GM21381 (cell line): Measurements from ENCODE around the gene HSPA12B.

Source experiments
- ATAC-seq: cut with Tn5 transposase; IDR thresholded peaks from one replicate; pipeline ENCODE4 v1.9.1; 2021; ENCODE audit warnings: mild to moderate bottlenecking, moderate library complexity; ENCODE audit not compliant: unreplicated experiment

The HSPA12B gene

GRCh38 chr20:3729378-3729777 lies 3.1 kb upstream of the HSPA12B start:
- ATAC-seq = no peak

DNA sequence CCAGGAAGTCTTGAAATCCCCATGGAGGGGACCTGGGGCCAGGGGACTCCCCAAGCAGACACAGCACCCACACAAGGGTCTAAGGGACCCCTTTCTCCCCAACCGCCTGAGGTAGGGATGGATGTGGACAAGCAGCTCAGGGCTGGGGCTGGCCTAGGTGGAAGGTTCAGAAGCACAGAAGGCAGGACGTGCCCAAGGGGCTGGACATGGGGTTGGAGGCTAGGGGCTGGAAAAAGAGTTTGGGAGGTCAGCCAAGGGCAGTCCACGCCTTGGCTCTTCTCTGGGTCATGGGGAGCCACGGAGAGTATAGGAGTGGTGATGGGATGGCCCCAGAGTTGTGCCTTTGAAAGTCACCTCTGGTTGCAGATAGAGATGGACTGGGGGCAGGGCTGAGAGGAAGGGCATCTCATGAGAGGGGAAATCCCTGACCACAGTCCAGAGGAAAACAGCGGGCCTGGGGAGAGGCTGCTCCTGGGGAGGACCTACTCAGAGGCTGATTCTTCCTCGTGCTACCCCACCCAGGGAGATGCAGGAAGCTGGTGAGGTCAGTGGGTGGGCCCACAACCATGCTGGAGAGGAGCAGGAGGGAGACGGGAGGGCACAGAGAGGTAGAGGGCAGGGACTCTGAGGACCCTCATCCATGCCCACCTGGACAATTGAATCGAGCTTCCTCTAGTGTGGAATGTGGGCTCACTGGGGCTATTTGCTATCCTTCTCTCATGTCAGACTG lies 2.5 kb upstream of the HSPA12B start:
- no peak for ATAC-seq

DNA sequence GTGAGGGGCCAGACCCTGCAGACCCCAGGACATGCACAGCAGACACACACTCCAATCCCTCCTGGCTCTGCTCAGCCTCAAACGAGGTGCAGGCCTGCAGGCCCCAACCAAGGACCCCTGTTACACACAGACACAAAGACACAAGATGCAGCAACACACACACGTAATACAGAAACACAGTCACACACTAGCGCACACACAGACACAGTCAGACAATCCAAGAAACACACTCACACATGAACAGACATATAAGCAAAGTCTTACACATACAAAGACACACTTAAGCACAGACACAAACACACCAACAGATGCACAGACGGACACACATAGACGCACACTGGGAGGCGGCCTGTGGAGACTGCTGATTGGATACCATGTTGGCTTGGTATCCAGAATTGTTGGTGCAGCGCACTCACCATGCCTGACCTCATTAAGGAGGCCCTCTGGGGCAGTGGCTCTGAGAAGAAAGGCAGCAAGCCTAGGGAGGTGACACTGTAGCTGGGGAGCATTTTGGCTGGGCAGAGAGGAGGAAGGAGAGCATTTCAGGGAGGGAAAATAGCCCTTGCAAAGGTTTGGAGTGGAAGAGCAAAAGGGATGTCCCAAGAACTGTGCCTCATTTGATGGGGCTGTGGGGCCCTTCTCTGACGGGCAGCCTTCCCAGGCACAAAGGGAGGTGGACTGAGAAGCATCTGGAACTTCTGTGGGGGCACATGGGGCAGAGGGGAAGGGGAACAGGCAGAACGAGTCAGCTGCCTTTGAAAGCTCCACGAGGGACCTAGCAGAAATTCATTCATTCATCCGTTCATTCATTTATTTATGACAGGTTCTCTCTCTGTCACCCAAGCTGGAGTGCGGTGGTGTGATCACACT lies 1.4 kb upstream of the HSPA12B start:
- ATAC-seq = no peak

DNA sequence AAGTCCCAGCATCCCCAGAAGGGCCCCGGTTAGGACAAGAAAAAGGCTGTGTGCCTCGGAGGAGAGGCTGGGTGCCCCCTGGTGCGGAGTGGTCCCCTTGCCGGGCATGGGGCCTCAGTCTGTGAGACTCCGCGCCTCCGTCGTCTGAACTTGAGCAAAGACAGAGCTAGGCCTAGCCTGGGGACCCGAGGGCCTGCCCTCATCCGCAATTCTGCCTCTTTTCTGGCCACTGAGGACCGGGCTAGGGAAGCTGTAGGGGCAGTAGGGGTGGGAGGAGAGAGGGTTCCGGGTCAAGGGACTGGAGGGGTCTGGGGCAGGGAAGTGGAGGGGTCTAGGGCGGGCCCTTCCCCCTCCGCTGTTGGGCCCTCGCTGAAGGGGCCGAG lies 550 bp upstream of the HSPA12B start:
- ATAC-seq = no peak

DNA sequence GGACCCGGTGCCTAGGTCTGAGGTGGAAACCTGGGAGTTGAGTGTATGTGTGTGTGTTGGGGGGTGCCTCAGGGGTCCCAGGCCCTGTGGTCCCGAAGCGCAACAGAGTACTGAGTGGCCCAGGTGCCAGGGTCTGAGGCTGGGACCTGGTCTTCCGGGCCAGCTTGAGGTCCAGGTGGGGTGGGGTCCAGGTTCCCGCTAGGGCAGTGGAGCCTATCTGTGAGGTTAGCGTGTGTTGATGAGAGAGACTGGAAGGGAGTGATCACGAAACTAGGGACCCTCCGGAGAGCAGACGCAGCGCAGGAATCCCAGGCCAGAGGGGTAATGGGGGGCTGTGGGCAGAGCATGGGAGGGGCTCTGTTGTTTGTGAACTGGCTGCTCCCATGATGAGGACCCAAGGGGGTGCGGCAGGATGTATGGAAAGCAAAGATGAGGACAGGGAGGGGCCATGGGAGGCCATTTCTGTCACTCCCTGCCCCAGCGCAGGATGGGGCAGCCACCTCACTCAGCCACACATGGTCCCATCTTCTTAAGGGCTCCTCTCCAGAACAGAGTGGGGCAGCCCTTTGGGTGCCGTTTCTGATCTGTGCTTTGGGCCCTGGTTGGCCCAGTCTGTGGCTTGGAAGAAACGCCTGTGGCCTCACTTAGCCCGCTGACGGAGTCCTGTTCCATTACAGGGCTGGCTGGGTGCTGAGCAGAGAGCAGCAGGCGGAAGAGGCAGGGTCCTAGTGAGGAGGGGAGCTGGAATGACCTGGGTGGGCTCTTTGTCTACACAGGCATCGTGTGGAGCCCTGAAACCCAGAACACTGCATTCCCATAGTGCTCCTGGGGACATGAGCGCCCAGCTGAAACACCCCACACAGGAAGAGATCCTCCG lies 872 bp downstream of the HSPA12B start:
- no peak for ATAC-seq

DNA sequence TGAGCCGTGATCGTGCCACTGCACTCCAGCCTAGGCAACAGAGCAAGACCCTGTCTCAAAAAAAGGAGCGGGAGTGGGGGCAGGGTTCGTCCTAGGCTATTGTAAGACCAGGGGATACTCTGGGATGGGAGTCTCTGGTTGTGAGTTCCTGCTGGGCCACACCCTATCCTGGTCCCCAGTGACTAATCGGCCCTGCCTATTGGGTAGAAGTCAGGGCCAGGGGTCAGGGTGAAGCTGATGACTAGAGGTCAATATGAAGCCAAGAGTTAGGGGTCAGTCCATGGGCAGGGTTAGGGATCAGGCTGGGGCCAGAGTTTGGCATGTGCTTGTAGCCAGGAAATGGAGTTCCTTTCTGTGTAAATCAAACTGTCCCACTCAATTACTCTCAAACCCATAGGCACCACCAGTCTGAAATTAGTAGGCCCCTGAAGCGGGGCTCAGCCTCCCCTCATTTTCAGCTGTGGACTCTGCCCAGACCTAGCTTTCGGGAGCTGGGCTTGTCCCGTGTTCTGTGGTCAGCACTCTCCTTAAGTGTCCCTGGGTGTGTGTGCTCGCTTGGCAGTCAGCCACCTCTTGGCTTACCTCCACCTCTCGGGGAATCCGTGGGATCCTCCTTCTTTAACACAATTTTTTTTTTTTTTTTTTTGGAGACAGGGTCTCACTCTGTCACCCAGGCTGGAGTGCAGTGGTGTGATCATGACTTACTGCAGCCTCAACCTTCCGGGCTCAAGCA lies 1.8 kb downstream of the HSPA12B start:
- no peak for ATAC-seq

- no peak for ATAC-seq
These were observed 3.3 kb downstream of the HSPA12B start for GRCh38 chr20:3735768-3736167.

DNA sequence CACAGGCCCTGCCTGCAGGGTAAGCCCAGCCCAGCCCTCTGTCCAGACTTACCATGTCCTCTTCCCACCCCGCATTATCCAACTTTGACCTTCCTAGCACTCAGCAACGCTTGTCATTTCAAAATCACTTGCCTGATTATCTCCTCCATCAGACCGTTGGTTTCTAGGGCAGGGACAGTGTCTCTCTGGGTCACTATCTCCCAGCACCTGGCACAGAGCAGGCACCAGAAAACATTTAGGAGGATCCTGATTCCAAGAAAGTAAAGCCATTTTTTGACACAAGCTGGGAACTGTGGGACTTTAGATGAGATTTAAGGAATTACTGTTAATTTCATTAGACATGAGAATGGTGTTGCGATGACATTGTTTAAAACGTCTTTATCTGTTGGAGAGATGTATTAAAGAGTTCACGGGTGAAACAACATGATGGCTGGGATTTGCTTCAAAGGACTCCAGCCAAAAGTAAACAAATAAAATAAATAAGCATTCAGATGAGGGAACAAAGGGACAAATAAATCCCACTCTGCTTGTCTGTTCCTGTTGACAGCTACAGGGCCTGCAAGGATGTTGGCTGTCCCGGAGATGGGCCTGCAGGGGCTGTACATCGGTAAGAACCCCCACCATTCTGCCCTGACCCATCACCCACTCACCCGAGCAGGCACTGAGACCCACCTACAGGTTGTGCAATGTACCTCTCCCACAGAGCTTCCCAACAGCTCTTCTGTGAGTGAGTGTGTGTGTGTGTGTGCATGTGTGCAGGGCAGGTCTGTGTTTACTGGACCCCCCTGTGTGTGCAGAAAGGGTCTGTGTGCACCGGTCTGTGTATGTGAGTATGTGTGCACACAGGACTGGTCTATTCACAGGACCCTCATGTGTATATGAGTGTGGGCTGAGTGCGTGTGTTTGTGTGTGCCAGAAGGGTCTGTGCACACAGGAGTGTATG lies 5.9 kb downstream of the HSPA12B start:
- ATAC-seq = no peak

DNA sequence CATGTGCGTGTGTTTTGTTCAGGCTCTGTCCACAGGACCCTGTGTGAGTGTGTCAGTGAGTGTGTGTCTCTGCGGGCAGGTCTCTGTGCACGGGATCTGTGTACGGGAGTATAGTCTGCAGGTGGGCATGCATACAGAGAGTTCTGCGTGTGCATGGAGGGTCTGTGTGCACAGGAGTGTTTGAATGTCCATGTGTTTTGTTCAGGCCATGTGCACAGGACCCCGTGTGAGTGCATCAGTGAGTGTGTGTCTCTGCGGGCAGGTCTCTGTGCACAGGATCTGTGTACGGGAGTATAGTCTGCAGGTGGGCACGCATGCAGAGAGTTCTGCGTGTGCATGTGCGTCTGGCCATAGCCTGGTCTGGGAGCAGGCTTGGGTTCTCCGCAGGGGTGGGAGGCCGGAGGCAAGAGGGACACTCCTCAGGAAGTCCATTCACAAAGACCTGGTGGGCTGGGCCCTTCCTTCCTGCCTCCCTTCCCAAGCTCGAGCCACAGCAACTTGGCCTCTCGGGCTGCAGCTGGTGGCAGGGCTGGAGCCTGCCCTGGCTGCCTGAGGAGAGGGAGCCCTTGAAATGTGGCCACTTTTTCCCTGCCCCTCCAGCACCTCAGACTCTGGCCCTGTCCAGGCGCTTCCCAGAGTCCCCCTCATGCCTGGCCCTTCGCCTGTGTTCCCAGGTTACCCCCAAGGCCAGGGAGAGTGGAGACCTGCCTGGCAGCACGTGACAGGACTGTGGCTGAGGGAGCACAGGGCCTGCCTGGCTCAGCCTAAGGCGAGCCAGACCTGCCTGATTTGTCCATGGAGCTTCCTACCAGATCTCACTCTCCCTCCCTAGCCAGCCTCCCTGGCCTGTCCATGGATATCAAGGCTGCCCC lies 6.8 kb downstream of the HSPA12B start:
- ATAC-seq = no peak

DNA sequence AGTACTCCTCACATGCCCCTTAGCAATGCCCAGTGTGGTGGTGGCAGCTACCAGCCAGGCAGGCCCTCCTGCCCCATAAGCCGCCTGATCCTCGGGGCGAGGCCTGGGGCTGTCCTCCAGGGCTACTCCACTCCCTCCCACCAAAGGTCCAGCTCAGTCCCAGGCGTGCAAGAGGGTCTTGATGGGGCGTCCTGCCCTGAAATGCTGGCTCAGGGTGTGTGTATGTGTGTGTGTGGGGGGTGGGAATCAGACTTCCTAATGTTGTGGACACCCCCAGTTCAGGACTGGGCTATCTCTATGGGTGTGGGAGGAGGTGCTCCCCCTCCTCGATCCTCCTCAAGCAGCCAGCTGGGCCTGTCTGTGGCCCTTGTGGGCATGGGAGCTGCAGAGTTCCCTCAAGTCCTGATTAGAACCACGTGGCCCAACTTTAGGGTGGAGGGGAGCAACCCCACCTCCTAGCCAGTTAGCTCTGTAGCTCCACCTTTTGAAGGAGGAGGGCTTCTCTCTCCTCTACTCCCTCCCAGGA lies 7.5 kb downstream of the HSPA12B start:
- ATAC-seq = no peak

DNA sequence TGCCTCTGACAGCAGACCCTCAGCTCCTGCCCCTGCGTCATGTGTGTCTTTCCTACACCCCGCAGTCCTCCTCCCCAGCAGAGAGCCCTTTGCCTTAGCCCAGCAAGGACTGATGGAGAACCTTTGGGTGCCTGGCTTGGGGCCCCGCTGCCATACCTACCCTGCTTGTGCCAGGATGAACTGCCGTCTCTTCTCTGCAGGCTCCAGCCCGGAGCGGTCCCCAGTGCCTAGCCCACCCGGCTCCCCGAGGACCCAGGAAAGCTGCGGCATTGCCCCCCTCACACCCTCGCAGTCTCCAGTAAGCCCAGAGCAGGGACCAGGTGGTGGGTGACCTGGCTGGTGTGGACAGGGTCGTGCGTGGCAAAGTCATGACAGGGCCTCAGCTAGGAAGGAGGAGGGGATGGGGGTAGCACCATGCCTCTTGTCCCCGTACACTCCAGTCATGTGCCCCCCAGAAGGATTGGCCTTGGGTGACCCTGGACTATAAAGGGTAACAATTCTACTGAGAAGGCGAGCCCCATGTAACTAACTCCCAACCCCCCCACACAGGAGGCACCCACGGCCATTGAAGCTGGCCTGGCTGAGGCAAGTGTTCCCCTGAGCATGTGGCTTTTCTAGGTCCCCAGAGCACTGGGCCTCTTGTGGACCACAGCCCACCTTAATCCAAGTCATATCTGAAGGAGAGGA lies 8.3 kb downstream of the HSPA12B start:
- ATAC-seq = no peak

DNA sequence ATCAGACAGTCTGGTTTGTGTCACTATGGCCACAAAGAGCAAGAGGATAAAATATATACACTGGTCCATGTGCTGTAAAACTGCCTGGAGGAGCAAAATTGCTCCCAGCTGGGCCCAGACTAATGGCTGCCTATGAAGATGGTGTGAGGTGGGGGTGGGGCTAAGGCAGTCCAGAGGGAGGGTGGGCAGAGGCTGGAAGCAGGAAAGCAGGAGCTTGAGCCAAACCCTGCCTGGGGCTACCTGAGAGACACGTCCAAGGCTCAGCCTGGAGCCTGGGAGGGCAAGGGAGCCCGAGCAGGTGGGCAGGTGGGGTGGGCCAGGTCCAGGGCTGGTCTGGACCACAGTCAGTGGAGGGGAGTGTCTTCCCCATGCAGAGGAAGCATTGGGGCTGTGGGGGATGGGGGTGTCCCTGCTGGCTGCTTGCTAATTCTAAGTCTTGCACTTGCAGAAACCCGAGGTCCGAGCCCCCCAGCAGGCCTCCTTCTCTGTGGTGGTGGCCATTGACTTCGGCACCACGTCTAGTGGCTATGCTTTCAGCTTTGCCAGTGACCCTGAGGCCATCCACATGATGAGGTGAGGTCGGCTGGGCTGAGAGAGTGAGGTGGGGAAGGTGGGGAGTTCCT lies 9.5 kb downstream of the HSPA12B start:
- ATAC-seq = no peak

- no peak for ATAC-seq
These were observed 10.8 kb downstream of the HSPA12B start for GRCh38 chr20:3743251-3743650.

- ATAC-seq = no peak
These were observed 11.6 kb downstream of the HSPA12B start for GRCh38 chr20:3744037-3744436.

DNA sequence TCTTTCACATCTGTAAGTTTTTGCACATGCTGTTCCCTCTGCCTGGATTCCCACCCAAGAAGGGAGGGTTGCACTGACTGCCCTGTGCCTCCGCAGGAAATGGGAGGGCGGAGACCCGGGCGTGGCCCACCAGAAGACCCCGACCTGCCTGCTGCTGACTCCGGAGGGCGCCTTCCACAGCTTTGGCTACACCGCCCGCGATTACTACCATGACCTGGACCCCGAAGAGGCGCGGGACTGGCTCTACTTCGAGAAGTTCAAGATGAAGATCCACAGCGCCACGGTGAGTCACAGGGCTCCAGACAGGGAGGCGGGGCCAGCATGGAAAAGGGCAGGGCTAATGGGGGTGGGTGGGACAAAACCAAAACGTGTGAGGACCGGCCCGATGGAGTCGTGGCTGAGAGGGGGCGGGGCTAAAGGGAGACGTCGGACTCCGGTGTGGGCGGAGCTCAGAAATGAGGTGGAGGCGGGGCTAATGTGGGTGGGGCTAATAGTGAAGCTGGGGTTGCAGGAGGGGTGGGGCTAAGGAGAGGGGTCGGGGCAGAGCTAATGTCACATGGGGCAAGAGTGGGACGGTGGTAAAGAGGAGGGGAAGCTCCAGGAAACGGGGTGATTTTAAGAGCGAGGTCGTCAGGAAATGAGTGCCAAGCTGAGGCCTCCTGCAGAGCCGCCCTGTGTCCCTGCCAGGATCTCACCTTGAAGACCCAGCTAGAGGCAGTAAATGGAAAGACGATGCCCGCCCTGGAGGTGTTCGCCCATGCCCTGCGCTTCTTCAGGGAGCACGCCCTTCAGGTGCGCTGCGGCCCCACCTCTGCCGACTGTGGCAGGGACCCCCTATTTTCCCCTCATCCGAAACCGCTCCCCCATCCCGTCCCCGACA lies 12.6 kb downstream of the HSPA12B start:
- ATAC-seq = no peak

GRCh38 chr20:3745686-3746173 lies 13.2 kb downstream of the HSPA12B start:
- ATAC-seq = no peak
